OCI-LY3 (cell line): ENCODE measurements around the gene FRYL.

Experiments
- H2AFZ ChIP-seq: fragments of 200-600, 300-600 bp; shearing (Covaris generic); 2 replicates; pipeline ENCODE4 v1.6.0; 2014; ENCODE audit warnings: antibody characterized with exemption, low read depth, low read length
- H3K27ac ChIP-seq: fragments of 200-600, 300-600 bp; sonication (generic); 2 replicates; pipeline ENCODE4 v1.5.1; 2014; ENCODE audit warnings: mild to moderate bottlenecking, low read length, moderate library complexity, mixed read lengths
- H3K27me3 ChIP-seq: fragments of 200-600, 300-600 bp; sonication (generic); 2 replicates; pipeline ENCODE4 v1.6.1; 2014; ENCODE audit warnings: low read depth, low read length, mixed read lengths
- H3K36me3 ChIP-seq: fragments of 200-600, 300-600 bp; sonication (generic); replicated peaks from 2 replicates; pipeline ENCODE3; 2014; ENCODE audit warnings: low read depth, low read length, mixed read lengths
- H3K4me1 ChIP-seq: fragments of 300-600, 200-600 bp; sonication (generic); 2 replicates; pipeline ENCODE4 v1.6.1; 2014; ENCODE audit warnings: low read length, mixed read lengths
- H3K4me2 ChIP-seq: fragments of 200-600, 300-600 bp; sonication (generic); 2 replicates; pipeline ENCODE4 v1.6.1; 2014; ENCODE audit warnings: low read length, mixed read lengths
- H3K4me3 ChIP-seq: fragments of 300-600, 200-600 bp; sonication (generic); 2 replicates; pipeline ENCODE4 v1.5.1; 2014; ENCODE audit warnings: antibody characterized with exemption, mild to moderate bottlenecking, low read length, moderate library complexity
- H3K79me2 ChIP-seq: fragments of 300-600, 200-600 bp; shearing (Covaris generic); 2 replicates; pipeline ENCODE4 v1.6.1; 2014; ENCODE audit warnings: mild to moderate bottlenecking, low read length, mixed read lengths
- H3K9ac ChIP-seq: fragments of 300-600, 200-600 bp; shearing (Covaris generic); 2 replicates; pipeline ENCODE4 v1.6.0; 2014; ENCODE audit warnings: mild to moderate bottlenecking, low read length, moderate library complexity
- H3K9me3 ChIP-seq: fragments of 200-600, 300-600 bp; shearing (Covaris generic); 2 replicates; pipeline ENCODE4 v1.6.1; 2014; ENCODE audit warnings: low read length, mixed read lengths; ENCODE audit not compliant: insufficient read depth
- H4K20me1 ChIP-seq: fragments of 200-600, 300-600 bp; sonication (generic); 2 replicates; pipeline ENCODE4 v1.6.1; 2016; ENCODE audit warnings: low read length, mixed read lengths; ENCODE audit not compliant: insufficient read depth
- CTCF ChIP-seq: fragments of 200-600, 300-600 bp; sonication (generic); IDR thresholded peaks from 2 replicates; pipeline ENCODE4 v1.5.1; 2014; ENCODE audit warnings: antibody characterized with exemption, low read length, low read depth
- EZH2phosphoT487 ChIP-seq: fragments of 200-600 bp; shearing (Covaris generic); IDR thresholded peaks from 2 replicates; pipeline ENCODE4 v1.6.1; 2018; ENCODE audit warnings: antibody characterized with exemption, mixed run types, low read depth

FRYL gene

GRCh38 chr4:48753159-48753558 lies 26.9 kb downstream of the FRYL start:
- Histone ChIP-seq H3K27ac (no peak overlapping the region), H4K20me1 (peaks cover 57% of the 10 kb centered on the region), H3K79me2 (peaks cover 71% of the 10 kb centered on the region)

GRCh38 chr4:48752726-48753125 lies 27.4 kb downstream of the FRYL start:
- no peak overlapping the region for H3K4me3 ChIP-seq
- no peak for TF ChIP-seq CTCF
- TF ChIP-seq EZH2phosphoT487 = no peak
- no peaks in the 10 kb centered on the region for H3K9me3 ChIP-seq
- no peaks in the 10 kb centered on the region for H3K27me3 ChIP-seq
- H3K4me2 ChIP-seq = no peak overlapping the region
- H3K79me2 ChIP-seq = peaks cover 73% of the 10 kb centered on the region
- H3K4me1 ChIP-seq = no peaks in the 10 kb centered on the region
- peaks cover 3% of the 10 kb centered on the region for H3K36me3 ChIP-seq
- no peak overlapping the region for H3K27ac ChIP-seq
- H3K9ac ChIP-seq = no peak overlapping the region
- H4K20me1 ChIP-seq = peaks cover 57% of the 10 kb centered on the region
- no peak overlapping the region for H2AFZ ChIP-seq

More at GRCh38 chr4:48753159-48753558, 26.9 kb downstream of the FRYL start:
- Histone ChIP-seq H3K4me1 (no peaks in the 10 kb centered on the region), H3K9ac (no peak overlapping the region), H3K27me3 (no peaks in the 10 kb centered on the region), H3K4me2 (no peak overlapping the region), H3K4me3 (no peak overlapping the region), H3K9me3 (no peaks in the 10 kb centered on the region), H2AFZ (no peak overlapping the region), H3K36me3 (peaks cover 3% of the 10 kb centered on the region)
- no peak for TF ChIP-seq CTCF
- TF ChIP-seq EZH2phosphoT487 = no peak

- H3K27me3 ChIP-seq = no peaks in the 10 kb centered on the region
- H3K27ac ChIP-seq = no peak overlapping the region
- no peaks in the 10 kb centered on the region for H3K4me1 ChIP-seq
These were observed 27.8 kb downstream of the FRYL start for GRCh38 chr4:48752246-48752645.

GRCh38 chr4:48748949-48749596 lies 31.0 kb downstream of the FRYL start:
- Histone ChIP-seq H2AFZ (no peak overlapping the region), H4K20me1 (peaks cover 52% of the 10 kb centered on the region), H3K36me3 (no peaks in the 10 kb centered on the region), H3K27ac (no peak overlapping the region), H3K9me3 (no peaks in the 10 kb centered on the region), H3K79me2 (peaks cover 65% of the 10 kb centered on the region), H3K4me1 (no peaks in the 10 kb centered on the region), H3K9ac (no peak overlapping the region), H3K27me3 (no peaks in the 10 kb centered on the region), H3K4me3 (no peak overlapping the region), H3K4me2 (no peak overlapping the region)
- TF ChIP-seq EZH2phosphoT487 (no peak), CTCF (no peak)

More at GRCh38 chr4:48752246-48752645, 27.8 kb downstream of the FRYL start:
- H3K36me3 ChIP-seq = peaks cover 3% of the 10 kb centered on the region
- H4K20me1 ChIP-seq = peaks cover 60% of the 10 kb centered on the region
- TF ChIP-seq EZH2phosphoT487 = no peak
- no peak for TF ChIP-seq CTCF
- peaks cover 76% of the 10 kb centered on the region for H3K79me2 ChIP-seq
- no peak overlapping the region for H3K9ac ChIP-seq
- no peak overlapping the region for H3K4me2 ChIP-seq
- H2AFZ ChIP-seq = no peak overlapping the region
- H3K9me3 ChIP-seq = no peaks in the 10 kb centered on the region
- no peak overlapping the region for H3K4me3 ChIP-seq
